GM18868 (cell line): Measurements from ENCODE around the gene SH3GLB2.

ENCODE experiments used
- ATAC-seq: cut with Tn5 transposase; IDR thresholded peaks from one replicate; pipeline ENCODE4 v1.9.1; 2021; ENCODE audit warnings: mild to moderate bottlenecking, moderate library complexity; ENCODE audit not compliant: unreplicated experiment

SH3GLB2 gene

GRCh38 chr9:129028192-129028966 is at the start of gene SH3GLB2:
Gene SH3GLB2, minus strand, starts transcription at chr9:129028331. Its CDS starts 177 bp downstream, at chr9:129028154.
- ATAC-seq = peak; percentile 75

- no peak for ATAC-seq
These were observed 49.1 kb upstream of the SH3GLB2 start for GRCh38 chr9:129077236-129077635.

DNA sequence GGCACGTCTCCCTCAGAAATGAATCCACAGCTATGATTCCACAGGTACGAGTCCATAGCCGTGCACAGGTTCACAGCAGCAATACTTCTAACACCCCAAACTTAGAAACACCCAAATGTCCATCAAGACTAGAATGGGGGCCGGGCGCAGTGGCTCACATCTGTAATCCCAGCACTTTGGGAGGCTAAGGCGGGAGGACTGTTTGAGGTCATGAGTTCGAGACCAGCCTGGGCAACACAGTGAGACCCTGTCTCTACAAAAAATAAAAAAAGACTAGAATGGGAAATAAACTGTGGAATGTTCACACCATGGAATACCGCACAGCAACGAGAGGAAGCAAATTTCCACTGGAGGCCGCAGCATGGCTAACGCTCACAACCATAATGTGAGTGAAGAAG is 48.5 kb upstream of the SH3GLB2 start:
- no peak for ATAC-seq

DNA sequence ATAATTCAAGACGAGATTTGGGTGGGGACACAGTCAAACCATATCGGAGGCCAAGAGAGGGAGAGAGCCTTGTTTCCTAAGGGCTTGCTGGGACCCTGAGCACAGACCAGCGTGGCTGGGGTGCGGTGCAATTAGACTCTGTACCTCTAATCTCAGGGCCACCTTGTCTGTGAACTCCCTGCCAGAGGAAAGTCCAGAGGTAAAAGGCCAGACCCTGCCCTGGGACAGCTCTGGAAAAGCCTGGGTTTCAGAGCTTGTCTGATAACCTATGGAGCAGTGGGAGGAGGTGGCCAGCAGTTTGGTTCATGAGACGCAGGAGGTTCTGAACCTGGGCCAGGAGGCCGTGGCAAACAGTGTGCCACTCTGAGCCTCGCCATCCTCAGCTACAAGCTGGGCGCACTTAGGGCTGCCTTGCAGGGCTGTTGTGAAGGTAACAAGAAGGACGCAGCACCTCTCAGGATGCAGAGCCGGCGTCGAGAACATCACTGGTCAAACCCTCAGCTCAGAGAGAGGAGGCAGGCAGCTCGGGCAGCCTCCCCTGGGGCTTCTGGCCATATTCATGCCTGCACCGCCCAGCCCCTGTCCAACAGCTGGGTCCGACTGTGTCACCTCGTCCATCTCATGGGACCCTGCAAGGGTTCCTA is 48.0 kb upstream of the SH3GLB2 start:
- ATAC-seq = no peak

DNA sequence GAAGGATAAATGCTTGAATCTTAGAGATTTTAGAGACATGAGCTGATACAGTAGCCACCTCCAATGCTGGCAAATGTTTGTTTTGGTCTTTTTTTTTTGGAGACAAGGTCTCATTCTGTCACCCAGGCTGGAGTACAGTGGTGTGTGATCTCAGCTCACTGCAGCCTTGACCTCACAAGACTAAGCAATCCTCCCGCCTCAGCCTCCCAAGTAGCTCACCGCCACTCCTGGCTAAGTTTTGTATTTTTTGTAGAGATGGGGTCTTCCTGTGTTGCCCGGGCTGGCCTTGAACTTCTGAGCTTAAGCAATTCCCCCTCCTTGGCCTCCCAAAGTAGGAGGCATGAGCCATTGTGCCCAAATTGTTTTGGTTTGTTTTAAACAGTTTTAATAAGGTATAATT is 46.0 kb upstream of the SH3GLB2 start:
- ATAC-seq = no peak

- ATAC-seq = no peak
These were observed 45.3 kb upstream of the SH3GLB2 start for GRCh38 chr9:129073404-129073803.

DNA sequence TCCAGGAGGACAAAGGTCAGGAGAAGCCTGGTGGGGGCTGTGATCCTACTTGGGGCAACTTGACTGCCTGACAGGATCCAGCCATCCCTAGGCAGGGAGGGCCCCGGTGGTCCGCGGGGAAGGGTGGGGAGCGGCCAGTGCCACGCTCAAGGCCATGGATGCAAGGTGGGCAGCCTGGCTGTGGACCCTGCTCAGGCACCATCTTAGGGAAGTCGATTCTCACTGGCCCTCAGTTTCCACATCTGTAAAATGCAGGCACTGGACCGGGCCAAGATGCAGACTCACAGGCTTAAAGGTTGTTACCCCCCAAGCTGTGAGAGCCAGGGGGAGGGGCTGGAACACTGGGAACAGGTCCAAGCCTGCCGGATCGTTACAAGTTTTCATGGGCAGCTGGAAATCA is 44.0 kb upstream of the SH3GLB2 start:
- ATAC-seq = no peak

- ATAC-seq = no peak
These were observed 43.5 kb upstream of the SH3GLB2 start for GRCh38 chr9:129071526-129072126.

DNA sequence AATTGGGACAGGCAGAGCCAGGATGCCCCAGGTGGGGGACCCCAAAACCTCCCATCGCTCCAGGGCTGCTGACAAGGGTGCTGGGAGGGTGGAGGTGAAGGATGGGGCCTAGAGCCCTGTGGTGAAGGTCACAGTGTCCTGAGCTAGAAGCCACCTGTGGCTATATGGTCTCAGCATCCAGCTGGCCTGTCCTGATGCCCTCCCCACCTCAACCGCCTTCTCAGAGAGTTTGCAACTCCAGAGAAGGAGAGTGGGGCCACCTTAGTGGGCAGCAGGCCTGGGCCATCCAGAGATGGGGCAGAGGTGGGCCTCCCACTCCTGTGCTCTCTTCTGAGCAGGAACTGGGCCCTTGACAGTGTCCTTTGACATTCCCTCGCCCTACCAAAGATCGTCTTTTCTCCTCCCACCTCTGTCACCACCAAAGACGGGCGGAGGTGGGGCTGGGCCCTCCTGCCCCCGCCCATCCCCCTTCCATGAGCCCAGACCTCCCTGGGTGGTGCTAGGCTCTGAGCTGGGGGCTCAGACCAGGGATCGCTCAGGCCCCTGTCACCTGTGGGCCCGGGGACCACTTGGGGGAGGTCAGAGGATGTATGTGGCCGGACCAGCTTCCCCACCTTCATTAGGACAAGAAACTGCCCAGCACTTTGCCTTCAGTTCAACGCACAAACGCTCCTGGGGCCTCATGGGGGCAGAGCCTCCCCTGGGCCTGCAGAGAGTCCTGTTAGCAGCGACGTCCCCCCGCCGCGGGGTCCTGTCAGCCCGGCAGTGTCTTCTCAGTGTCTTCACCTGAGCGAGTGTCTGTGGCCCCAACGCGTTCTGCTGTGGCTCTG is 42.8 kb upstream of the SH3GLB2 start:
- no peak for ATAC-seq

DNA sequence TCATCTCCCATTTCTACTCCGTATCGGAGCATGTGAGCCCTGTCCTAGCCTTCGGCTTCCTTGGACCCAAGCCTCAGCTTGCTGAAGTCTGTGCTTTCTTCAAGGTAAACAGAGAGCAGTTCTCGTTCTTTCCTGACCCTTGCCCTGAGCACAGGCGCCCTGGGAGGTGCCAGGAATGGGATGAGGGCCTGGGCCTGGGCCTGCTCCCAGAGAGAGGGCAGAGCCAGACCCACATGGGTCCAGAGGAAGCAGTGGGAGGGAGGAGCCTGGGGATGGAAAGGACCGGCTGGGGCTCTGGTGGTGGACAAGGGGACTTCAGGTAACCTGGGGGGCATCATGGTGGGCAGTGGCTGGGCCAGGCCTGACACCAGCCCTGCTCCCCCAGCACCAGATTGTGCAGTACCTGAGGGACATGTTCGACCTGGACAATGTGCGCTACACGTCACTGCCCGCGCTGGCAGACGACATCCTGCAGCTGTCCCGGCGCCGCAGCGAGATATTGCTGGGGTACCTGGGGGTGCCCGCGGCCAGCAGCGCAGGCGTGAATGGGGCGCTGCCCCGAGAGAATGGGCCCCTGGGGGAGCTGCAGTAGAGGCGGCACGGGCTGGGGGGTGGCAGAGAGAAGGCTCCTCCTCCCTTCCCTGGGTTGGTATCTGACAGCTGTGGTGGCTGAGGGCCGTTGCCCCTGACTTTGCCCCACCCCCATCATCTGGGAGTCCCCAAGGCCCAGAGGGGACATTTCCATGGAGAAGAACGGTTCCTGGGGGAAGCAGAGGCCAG is 41.9 kb upstream of the SH3GLB2 start:
- ATAC-seq = no peak

GRCh38 chr9:129068990-129069861 is 41.1 kb upstream of the SH3GLB2 start:
- peak; percentile 87 for ATAC-seq

- ATAC-seq = no peak
These were observed 40.0 kb upstream of the SH3GLB2 start for GRCh38 chr9:129068110-129068509.

DNA sequence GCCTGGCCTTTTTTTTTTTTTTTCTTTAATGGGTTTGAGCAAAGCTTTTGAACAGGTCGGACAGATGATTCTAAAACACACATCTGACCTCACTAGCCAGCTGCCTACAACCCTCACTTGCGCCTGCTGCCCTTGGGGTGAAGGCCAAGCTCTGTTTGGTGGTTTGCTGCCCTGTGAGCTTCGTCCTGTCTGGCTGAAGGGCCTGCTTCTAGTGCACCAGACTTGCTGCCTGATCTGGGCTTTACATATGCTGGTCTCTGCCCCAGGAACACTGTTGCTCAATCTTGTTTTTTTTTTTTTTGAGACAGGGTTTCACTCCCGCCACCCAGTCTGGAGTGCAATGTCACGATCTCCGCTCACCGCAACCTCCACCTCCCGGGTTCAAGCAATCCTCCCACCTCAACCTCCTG is 36.4 kb upstream of the SH3GLB2 start:
- ATAC-seq = no peak

- no peak for ATAC-seq
These were observed 34.9 kb upstream of the SH3GLB2 start for GRCh38 chr9:129063061-129063460.

- no peak for ATAC-seq
These were observed 32.9 kb upstream of the SH3GLB2 start for GRCh38 chr9:129060991-129061390.

GRCh38 chr9:129059796-129060785 is 32.0 kb upstream of the SH3GLB2 start:
- no peak for ATAC-seq

DNA sequence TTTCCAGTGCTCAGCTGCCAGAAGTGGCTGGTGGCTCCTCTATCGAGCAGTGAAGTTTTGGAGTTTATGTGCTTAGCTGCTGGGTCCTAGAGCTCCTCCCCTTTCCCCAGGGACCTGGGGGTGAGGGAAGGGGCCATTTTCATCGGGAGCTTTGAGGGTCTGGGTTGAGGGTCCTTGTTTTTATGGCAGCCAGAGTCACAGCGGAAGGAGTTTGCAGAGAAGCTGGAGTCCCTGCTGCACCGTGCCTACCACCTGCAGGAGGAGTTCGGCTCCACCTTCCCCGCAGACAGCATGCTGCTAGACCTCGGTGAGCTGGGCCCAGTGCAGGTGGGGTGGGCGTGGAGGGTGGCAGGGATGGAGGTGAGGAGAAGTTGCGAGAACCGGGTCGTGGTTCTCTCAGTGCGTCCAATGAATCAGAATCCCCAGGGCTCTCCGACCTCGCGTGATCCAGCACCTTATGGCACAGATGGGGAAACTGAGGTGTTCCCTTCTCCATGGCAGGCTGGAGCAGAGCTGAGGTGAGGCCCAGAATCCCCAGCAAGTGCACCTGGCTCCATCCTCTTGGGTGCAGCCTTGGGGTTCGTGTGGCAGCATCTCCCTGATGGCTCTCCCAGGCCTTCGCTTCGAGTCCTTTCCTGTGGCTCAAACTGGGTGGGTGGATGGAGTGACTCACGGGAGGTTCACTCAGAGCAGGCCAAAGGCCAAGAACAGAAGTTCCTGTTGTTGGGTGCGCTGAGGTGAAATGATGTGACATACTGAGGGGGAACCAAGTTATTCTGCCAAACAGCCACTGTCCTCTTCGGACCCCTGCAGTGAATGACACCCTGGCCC is 31.0 kb upstream of the SH3GLB2 start:
- ATAC-seq = no peak
